ENCODE measurements around the gene IFNA8.

- TF ChIP-seq CTCF (IDR thresholded peaks at IDR 0.05; ENCODE audit: low read depth, low read length): no peak
- no peak for TF ChIP-seq EZH2phosphoT487 (IDR thresholded peaks at IDR 0.05; ENCODE audit: low read depth)
These were observed 25.3 kb upstream of the IFNA8 start for GRCh38 chr9:21383627-21384026.

Measured in OCI-LY3 (cell line).